ENCODE measurements around the gene ATXN10.
"Not testable (repeated sequence)": the region's sequence is repeated elsewhere in the genome, so short reads cannot be mapped to it uniquely, and the experiment has no call there.

ATXN10 gene

DNA sequence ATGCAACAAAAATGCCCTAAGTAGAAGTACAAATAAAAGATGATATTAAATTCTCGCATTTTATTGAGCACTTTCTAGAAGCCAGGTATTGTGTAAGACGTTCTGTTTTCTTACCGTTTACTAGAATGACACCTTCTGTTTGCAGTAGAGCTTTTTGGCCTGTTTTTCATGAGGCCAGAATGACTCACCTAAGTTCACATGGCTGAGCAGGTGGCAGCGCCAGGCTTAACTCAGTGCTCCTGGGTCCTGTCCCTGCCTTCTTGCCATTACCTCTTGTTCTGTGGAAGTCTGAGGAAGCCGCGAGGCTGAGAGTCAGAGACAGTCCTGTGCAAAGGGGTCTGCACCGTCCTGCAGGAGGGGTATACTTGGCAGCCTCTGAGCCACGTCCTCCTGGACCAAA lies 113.8 kb downstream of the ATXN10 start:
- DNase-seq (ENCODE audit: low read depth in 3 of 3), result no peak

DNA sequence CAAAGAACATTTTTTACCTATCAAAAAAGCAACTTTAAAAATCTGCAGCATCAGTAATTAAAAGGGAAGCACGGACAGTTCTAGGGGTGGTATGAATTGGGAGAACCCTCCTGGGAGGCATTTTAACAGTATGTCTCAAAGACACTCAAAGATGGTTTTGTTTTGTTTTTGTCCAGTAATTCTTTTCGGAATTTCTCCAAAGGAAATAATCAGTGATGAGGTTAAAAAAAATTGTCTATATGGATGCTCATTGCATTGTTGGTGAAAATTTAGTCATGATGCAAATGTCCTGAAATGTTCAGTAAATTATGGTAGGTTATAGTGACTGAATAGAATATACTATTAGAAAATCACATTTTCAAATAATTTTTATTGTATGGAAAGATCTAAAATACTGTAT lies 115.1 kb downstream of the ATXN10 start:
- DNase-seq (ENCODE audit: low read depth in 3 of 3), result no peak

DNA sequence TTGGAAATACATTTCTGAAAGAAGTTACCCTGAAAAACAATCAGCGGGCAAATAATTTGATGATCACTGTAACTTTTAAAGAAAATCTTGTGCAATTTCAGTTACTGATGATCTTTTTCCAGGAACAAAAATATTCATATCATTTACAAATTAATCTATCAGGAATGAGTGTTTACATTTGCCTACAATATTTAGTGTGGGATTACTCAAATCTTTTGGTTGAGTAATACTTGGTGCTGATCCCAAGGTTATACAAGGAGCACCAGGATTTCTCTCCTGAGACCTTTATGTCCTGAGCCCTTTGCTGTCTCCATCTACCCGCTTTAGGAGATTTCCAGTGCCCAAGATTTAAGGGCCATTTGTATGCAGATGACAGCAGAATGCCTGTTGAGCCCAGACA lies 116.1 kb downstream of the ATXN10 start:
- DNase-seq (ENCODE audit: low read depth in 3 of 3), result no peak

DNA sequence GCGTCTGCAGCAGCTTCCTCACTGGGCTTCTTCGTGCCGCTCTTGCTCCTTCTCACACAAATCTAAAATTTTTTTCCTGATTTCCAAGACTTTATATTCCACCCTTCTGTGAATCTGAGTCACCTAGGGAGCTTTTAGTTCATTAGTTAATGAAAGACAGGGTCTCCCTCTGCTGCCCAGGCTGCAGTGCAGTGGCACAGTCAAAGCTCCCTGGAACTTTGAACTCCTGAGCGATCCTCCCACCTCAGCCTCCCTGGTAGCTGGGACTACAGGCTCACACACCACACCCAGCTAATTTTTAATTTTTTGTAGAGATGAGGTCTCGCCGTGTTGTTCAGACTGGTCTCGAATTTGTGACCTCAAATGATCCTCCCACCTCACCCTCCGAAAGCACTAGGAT lies 116.9 kb downstream of the ATXN10 start:
- DNase-seq (ENCODE audit: low read depth in 3 of 3), result no peak

DNA sequence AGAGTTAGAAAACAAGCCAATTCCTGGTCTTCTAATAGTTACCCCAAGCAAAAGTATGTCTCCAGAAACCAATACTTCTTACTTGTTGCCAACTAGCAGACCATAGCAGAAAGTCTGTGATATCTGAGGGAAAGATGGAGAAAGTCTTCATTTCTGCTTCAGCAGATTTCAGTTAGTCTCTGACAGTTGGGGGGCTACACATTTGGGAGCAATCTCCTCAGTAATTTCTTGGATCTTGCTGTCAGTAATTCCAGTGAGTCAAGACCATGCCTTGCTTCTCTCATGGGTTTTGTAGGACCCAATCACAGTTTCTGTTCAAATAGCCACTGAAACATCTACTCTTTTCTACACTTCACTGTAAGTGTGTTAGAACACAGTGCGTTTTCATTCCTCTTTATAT lies 118.8 kb downstream of the ATXN10 start:
- no peak for DNase-seq (ENCODE audit: low read depth in 3 of 3)

DNA sequence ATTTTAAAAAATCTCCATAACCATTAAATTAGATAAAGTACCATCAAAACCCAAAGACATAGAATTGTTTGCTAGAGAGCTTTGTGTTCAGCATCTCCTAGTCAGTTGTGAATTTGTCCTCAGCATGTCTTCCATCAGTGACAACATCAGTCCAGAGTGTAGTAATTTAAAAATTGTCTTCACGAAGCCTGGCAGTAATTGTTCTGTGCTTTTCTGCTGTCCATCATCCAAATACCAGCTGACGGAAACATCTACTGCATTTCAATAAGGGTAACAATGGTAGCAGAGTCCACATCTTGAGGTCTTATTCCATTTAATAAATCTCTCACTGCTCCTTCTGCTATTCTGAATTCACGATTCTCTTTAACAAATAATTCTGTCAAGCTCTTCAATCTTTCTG lies 121.5 kb downstream of the ATXN10 start:
- no peak for DNase-seq (ENCODE audit: low read depth in 3 of 3)

DNA sequence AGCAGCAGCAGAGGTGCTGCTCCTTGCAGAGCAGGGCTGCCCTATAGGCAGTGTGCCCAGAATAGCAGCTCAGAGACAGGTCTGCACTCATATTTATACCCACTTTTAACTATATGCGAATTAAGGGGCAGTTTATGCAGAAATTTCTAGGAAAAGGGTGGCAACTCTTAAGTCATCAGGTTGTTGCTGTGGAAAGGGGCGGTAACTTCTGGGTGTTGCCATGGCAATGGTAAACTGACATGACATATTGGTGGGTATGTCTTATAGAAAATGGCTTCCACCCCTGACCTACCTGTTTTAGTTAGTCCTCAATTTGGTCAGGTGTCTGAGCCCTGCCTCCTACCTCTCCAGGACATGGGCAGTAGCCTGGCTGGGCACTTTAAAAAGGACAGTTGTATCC lies 122.3 kb downstream of the ATXN10 start:
- no peak for DNase-seq (ENCODE audit: low read depth in 3 of 3)

DNA sequence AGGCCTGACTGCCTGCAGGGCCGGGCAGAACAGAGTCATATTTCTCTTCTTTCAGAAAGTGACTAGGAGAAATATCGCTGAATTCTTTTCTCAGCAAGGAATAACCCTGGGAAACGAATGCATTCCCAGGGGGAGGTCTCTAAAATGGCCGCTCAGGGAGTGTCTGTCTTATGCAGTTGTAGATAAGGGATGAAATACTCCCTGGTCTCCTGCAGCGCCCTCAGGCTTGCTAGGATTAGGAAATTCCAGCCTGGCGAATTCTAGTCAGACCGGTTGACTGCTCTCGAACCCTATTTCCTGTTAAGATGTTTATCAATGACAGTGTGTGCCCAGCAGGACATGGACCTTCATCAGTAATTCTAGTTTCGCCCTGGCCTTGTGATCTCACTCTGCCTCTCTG lies 124.4 kb downstream of the ATXN10 start:
- not testable (repeated sequence) for DNase-seq (ENCODE audit: low read depth in 3 of 3)

DNA sequence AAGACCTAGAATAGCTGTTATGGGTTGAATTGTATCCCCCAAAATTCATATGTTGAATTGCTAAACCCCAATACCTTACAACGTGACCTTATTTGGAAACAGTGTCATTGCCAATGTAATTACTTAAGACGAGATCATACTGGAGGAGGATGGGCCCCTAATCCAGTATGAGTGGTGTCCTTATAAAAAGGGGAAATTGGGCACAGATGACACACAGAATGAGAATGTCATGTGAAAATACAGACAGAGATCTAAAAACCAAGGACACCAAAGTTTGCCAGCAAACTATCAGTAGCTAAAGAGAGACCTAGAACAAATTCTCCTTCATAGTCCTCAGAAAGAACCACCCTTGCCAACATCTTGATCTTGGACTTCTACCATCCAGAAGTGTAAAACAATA lies 127.7 kb downstream of the ATXN10 start:
- DNase-seq (ENCODE audit: low read depth in 3 of 3), result no peak

DNA sequence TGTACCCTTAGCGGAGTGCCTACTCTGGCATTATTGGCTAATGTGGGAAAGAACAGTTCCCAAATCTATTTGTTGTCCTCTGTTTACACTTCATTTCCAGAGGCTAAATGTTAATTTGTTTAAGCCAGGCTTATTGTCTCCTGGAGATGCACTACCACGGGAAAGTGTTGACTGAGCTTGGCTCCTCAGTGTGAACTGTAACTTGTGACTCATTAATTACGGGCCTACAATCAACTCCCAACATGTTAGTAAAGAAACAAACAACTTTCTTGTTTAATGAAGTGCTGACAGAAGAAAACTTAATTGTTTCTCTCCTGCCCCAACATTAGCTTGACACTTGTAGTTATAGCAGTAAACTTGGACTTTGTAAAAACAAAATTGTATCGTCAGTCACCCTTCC lies 130.4 kb downstream of the ATXN10 start:
- no peak for DNase-seq (ENCODE audit: low read depth in 3 of 3)

DNA sequence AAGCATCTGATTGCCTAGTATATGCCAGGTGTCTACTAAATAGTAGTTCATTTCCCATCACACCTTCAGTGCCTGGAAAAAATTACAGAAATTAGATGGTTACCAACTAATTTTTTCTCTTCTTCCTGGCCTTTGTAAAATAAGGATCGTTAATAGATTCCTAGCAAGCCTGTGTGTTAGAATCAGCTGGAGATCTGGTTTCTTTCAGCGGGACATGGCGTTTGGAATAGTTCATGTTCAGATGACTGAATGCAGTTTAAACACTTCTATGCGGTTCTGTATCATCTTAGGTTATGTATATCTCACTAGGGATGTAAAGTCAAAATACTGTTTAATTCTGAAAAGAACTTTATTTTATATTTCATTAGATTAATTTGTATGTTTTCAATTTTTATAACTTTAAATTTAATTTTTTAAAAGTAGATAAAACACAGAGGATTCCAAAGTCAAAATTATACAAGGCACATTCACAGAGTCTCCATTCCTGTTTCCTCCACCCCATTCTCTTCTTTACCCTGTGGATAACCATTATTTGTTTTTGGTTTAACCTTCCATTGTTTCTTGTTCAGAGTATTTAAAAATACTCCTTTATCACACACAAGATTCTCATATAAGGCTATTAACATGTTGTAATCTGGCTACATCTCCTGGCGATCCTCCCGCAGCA lies 132.8 kb downstream of the ATXN10 start:
- no peak for DNase-seq (ENCODE audit: low read depth in 3 of 3)

DNA sequence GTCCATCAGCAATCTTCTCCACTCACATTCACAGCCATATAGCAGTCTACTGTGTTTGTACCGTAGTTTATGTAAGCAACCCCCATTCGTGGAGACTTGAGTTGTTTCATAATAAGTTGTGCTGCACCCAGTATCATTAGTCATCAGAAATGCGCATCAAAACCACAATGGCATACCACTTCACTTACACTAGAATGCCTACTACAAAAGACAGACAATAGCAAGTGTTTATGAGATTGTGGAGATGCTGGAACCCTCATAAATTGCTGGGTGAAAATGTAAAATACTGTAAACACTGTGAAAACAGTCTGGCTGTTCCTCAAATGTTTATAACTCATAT lies 133.3 kb downstream of the ATXN10 start:
- no peak for DNase-seq (ENCODE audit: low read depth in 3 of 3)

DNA sequence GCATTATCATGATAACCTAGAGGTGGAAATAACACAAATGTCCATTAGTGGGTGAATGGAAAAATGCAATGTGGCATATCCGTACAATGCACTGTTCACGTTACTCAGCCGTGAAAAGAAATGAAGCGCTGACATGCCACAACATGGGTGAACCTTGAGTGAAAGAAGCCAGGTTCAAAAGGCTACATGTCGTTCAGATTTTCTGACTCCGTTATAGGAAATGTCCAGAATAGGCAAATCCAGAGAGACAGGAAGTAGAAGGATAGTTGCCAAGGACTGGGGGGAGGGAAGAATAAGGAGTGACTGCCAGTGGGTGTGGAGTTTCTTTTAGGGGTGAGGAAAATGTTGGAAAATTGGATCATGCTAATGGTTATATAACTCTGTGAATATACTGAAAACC lies 133.8 kb downstream of the ATXN10 start:
- no peak for DNase-seq (ENCODE audit: low read depth in 3 of 3)

DNA sequence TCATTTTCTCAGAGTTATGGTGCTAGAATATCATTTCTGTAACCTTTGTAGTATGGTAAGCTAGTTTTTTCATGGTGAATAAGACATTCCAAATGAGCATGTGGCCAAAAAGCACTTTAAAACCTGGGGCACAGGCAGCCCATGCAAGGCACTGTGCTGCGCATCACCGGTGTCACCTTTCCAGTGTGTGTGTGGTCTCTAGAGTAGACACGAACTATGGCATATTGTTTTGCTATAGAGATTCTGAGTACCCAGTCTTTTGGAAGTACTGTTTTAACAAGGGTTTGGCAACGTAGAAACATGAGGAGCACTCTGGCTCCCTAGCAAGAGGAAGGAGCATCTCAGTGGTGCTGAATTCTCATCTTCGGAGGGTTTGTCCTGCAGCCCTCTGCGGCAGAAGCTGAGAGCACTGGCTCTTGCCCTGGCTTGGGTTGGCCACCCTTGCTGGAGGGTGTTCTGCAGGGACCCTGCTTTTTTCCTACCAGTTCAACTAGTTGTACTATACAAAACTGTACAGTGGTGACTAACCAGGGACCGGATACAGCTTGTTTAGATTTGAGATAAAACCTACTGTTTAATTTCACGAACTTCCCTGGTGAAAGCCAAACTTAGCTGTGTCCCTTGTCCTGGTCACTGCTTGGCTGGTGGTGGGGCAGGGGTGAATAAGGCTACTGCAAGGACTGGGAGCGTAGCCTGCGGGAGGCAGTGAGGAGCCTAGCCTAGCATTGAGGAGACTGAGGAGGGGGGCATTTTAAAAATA lies 135.7 kb downstream of the ATXN10 start:
- DNase-seq (ENCODE audit: low read depth in 3 of 3), result no peak

DNA sequence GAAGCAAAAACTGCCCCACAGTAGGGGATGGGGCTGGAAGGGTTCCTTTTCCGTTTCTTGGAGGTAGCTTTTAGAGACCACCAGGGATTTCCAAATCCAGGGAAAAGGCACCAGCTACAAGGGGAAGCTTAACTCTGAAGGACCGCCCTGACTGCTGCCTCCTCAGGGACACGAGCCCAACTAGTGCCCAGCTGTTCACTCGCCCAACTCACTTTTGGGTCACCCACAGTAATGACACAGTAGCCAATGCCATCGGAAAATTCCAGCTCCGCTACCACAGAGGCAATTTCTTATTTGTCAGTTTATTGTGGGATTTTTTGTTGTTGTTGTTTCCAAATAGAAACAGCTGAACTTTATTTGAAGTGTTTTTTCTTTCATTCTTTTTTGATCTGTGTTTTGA lies 141.3 kb downstream of the ATXN10 start:
- no peak for DNase-seq (ENCODE audit: low read depth in 3 of 3)

DNA sequence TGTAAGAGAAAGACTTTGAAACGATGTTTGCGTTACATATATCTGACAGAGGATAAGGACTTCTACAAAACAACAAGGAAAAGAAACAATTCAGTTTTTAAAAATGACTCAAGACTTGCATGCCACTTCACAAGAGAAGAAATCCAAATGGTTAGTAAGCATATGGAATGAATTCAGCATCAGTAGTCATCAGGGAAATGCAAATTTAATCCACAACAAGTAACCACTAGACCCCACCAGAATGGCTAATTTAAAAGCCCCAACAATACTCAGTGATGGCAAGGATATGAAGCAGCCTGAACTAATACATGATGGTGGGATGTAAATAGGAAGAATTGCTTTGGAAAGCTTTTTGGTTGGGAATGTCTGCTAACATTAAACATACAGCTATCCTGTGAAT lies 142.6 kb downstream of the ATXN10 start:
- no peak for DNase-seq (ENCODE audit: low read depth in 3 of 3)

DNA sequence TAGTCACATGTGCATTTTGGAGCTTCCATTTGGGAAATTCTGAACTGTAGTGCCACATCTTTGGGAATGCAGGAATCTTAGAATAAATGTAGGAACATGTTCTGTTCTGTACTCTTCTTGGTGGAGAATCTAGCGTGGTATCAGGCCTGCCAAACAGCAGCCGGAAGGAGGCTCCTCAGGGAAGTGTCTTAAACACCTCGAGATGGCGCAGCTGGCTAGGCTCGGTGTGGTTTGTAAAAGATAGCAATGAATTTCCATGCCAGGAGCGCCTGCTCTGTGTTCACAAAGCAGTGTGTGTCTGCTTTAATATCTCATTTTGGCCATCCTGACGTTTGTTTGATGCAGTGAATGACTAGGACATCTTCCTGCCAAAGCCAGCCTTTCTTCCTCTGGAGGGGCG lies 145.1 kb downstream of the ATXN10 start:
- DNase-seq (ENCODE audit: low read depth in 3 of 3), result no peak

DNA sequence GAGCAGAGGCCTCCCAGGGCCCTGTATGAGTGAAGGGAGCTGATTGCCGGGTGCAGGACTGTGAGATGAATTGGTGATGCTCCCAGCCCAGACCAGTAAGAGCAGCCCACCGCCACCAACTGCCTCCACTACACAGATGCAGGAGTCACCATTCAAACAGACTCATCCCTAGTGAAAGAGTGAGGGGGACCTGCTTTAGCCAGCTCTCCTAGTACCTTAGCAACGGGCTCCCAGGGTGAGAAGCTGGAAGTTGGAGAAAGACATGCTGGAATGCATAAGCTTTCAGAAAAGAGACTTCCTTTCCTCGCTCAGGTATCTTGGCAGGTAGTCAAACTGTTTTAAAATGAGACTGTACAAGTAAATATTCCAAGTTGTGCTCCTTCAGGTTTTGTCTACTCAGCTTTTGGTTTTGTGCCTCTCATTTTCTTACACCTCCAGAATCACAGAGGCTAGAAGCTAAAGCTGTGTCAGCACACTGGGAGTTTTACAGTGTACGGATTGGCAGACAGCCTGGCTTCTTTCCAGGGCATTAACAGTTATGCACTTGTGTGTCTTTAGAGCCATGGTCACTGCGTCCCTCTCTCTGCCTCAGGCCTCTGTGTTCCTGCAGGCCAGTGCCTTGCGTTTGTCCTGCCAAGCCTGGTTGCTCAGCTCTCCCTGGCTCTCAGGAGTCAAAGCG lies 146.2 kb downstream of the ATXN10 start:
- no peak for DNase-seq (ENCODE audit: low read depth in 3 of 3)

DNA sequence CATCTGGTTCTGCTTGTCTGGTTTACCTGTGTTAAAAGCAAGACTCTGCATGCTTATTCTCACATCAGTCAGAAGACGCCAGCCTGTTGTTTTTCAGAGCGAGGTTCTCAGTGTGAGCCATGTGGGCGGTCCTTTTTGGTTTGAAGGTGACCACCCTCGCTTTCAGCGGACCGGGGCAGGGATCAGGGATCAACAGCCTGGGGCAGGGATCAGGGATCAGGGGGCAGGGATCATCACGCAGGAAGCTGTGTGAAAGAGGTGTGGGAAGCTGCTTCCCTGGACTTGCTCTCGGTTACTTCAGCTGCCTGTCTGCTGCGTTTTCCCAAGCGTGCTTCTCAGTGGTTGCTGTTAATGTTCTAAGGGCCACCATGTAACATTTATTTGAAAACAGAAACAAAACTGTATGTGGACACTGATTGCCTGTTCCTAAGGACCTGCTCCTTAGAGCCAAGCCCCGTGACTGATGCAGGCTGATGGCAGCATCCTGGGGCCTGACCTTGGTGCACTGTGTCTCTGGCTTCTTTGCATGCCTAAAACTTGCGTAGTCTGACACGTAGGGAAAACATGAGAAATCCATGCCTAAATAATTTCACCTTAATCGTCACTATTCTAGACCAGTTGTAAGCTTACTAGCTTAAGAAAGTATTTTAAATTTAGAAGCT lies 146.9 kb downstream of the ATXN10 start:
- DNase-seq (ENCODE audit: low read depth in 3 of 3), result no peak

DNA sequence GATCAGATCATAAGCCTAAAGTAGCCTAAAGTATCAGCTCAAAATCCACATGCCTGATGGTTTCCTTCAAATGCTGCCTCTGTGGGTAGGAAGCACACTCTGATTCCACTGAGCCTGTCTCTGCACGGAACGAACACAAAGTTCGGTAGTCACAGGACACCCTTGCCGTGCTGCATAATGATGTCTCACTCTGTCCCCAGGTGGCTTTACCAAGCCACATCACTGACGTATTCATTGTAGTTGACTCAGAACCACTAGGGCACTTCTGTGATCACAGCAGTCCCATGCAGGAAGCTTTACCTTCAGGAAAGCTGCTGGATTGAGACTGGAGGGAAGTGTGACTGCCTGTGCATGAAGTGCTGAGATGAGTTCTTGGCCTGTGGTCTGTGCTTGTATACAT lies 147.7 kb downstream of the ATXN10 start:
- no peak for DNase-seq (ENCODE audit: low read depth in 3 of 3)

DNA sequence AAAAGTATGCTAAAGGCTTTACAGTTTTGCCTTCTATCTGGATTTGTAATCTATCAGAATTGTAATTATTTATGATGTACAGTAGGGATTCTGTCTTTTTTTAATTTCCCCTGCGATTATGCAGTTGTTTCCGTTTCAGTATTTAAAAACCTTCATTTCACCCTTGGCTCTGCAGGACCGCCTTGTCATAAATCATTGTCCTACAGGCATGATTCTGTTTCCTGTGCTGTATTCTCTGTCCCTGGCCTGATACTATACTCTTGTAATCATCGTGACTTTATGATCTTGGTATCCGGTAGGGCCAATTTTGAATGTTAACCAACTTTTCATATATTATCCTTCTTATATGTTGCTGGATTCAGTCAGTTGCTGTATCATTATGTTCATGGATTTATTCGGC lies 151.7 kb downstream of the ATXN10 start:
- DNase-seq (ENCODE audit: low read depth in 3 of 3), result no peak

DNA sequence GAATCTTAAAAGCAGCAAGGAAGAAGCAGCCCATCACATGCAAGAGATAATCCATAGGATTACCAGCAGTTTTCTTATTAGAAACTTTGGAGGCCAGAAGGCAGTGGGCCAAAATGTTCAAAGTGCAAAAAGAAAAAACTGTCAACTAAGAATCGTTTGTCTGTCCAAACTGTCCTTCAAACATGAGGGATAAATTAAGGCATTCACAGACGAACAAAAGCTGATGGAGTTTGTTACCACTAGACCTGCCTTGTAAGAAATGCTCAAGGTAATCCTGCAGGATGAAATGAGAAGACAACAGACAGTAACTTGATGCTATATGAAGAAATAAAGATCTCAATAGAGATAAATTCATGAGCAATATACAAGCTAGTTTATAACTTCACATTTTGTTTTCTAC lies 154.9 kb downstream of the ATXN10 start:
- DNase-seq (ENCODE audit: low read depth in 3 of 3), result no peak

DNA sequence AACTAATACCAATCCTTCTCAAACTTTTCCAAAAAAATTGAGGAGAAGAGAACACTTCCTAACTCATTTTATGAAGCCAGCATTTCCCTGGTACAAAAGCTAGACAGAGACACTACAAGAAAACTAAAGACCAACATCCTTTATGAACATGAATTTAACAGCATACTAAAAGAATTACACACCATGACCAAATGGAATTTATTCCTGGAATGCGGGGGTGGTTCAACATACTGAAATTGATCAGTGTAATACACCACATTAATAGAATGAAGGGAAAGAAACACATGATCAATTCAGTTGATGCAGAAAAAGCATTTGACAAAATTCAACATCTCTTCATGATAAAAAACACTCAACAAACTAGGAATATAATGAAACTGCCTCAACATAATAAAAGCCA lies 157.2 kb downstream of the ATXN10 start:
- no peak for DNase-seq (ENCODE audit: low read depth in 3 of 3)
